H9 (cell line): ENCODE data around the gene HIPK2. TPM values are rescaled to one million over a fixed set of nuclear protein-coding genes. Genes with fewer than 3 reads are reported as not detected.

ENCODE experiments used
- DNase-seq: peaks from one replicate; pipeline ENCODE4 v3.0.0-alpha.2; 2017
- H2AFZ ChIP-seq: one replicate; pipeline ENCODE4 v1.6.1; 2013; ENCODE audit warnings: mild to moderate bottlenecking, low read length, control low read depth, moderate library complexity
- H2AK5ac ChIP-seq: 2 replicates; pipeline ENCODE4 v1.6.1; 2013; ENCODE audit warnings: low read length, control low read depth, mixed read lengths; ENCODE audit not compliant: insufficient read length
- H2BK120ac ChIP-seq: one replicate; pipeline ENCODE4 v1.6.1; 2013; ENCODE audit warnings: low read depth, mild to moderate bottlenecking, low read length, control low read depth, inconsistent platforms; ENCODE audit not compliant: poor library complexity, severe bottlenecking
- H2BK12ac ChIP-seq: 2 replicates; pipeline ENCODE4 v1.6.1; 2013; ENCODE audit warnings: low read length, control low read depth, mixed read lengths, low read depth; ENCODE audit not compliant: insufficient read length
- H2BK15ac ChIP-seq: 2 replicates; pipeline ENCODE4 v1.6.1; 2013; ENCODE audit warnings: low read depth, low read length, control low read depth
- H2BK20ac ChIP-seq: one replicate; pipeline ENCODE4 v1.6.1; 2013; ENCODE audit warnings: low read depth, mild to moderate bottlenecking, low read length, control low read depth, inconsistent platforms; ENCODE audit not compliant: poor library complexity, severe bottlenecking
- H2BK5ac ChIP-seq: 2 replicates; pipeline ENCODE4 v1.6.1; 2013; ENCODE audit warnings: low read length, control low read depth, mixed read lengths; ENCODE audit not compliant: insufficient read length
- H3K14ac ChIP-seq: 2 replicates; pipeline ENCODE4 v1.6.1; 2013; ENCODE audit warnings: low read length, control low read depth; ENCODE audit not compliant: insufficient read depth
- H3K18ac ChIP-seq: 2 replicates; pipeline ENCODE4 v1.6.1; 2013; ENCODE audit warnings: low read depth, mild to moderate bottlenecking, mixed read lengths, low read length, control low read depth; ENCODE audit not compliant: insufficient read length
- H3K23ac ChIP-seq: 2 replicates; pipeline ENCODE4 v1.6.1; 2013; ENCODE audit warnings: low read length, control low read depth, mixed read lengths, low read depth; ENCODE audit not compliant: insufficient read length
- H3K23me2 ChIP-seq: 2 replicates; pipeline ENCODE4 v1.6.1; 2013; ENCODE audit warnings: low read depth, mild to moderate bottlenecking, mixed read lengths, low read length, control low read depth; ENCODE audit not compliant: insufficient read length, poor library complexity, severe bottlenecking
- H3K27ac ChIP-seq: 2 replicates; pipeline ENCODE4 v1.5.1; 2013; ENCODE audit warnings: low read length, control low read depth, mixed read lengths, low read depth; ENCODE audit not compliant: insufficient read length
- H3K27me3 ChIP-seq: 2 replicates; pipeline ENCODE4 v1.6.1; 2013; ENCODE audit warnings: low read length, control low read depth, inconsistent platforms; ENCODE audit not compliant: insufficient read depth
- H3K4ac ChIP-seq: 2 replicates; pipeline ENCODE4 v1.6.1; 2013; ENCODE audit warnings: low read depth, mild to moderate bottlenecking, control low read depth, inconsistent platforms, low read length, moderate library complexity
- H3K4me1 ChIP-seq: 2 replicates; pipeline ENCODE4 v1.6.1; 2013; ENCODE audit warnings: low read length, control low read depth, inconsistent platforms; ENCODE audit not compliant: insufficient read depth
- H3K4me2 ChIP-seq: 2 replicates; pipeline ENCODE4 v1.6.1; 2013; ENCODE audit warnings: low read length, control low read depth, mixed read lengths; ENCODE audit not compliant: insufficient read length, insufficient read depth
- H3K56ac ChIP-seq: 2 replicates; pipeline ENCODE4 v1.6.1; 2013; ENCODE audit warnings: low read depth, mild to moderate bottlenecking, mixed read lengths, low read length, control low read depth; ENCODE audit not compliant: insufficient read length
- H3K79me1 ChIP-seq: 2 replicates; pipeline ENCODE4 v1.6.1; 2013; ENCODE audit warnings: low read depth, mild to moderate bottlenecking, moderate library complexity, low read length, control low read depth, inconsistent platforms; ENCODE audit not compliant: insufficient read depth, poor library complexity, severe bottlenecking
- H3K79me2 ChIP-seq: 2 replicates; pipeline ENCODE4 v1.6.1; 2013; ENCODE audit warnings: low read length, control low read depth, inconsistent platforms; ENCODE audit not compliant: insufficient read depth
- H3K9ac ChIP-seq: 2 replicates; pipeline ENCODE4 v1.6.1; 2013; ENCODE audit warnings: low read length, control low read depth, mixed read lengths; ENCODE audit not compliant: insufficient read length; ENCODE audit errors: extremely low read depth
- H3K9me3 ChIP-seq: one replicate; pipeline ENCODE4 v1.6.1; 2013; ENCODE audit warnings: low read depth, low read length, inconsistent platforms; ENCODE audit not compliant: control insufficient read depth
- H3T11ph ChIP-seq: one replicate; pipeline ENCODE4 v1.6.1; 2013; ENCODE audit warnings: mild to moderate bottlenecking, low read length, control low read depth, inconsistent platforms
- H4K20me1 ChIP-seq: one replicate; pipeline ENCODE4 v1.6.1; 2013; ENCODE audit not compliant: control insufficient read depth, insufficient read length, insufficient read depth
- H4K5ac ChIP-seq: 2 replicates; pipeline ENCODE4 v1.6.1; 2013; ENCODE audit warnings: low read depth, mild to moderate bottlenecking, mixed read lengths, low read length, control low read depth; ENCODE audit not compliant: insufficient read length
- H4K8ac ChIP-seq: replicated peaks from 2 replicates; pipeline ENCODE4 v1.6.1; 2013; ENCODE audit warnings: low read length, control low read depth, mixed read lengths, low read depth; ENCODE audit not compliant: insufficient read length
- H4K91ac ChIP-seq: 2 replicates; pipeline ENCODE4 v1.6.1; 2013; ENCODE audit warnings: low read depth, mild to moderate bottlenecking, moderate library complexity, mixed read lengths, low read length, control low read depth; ENCODE audit not compliant: insufficient read length
- H3K27ac Mint-ChIP-seq, 3 experiments: 2 replicates in 2 of 3; 3 replicates in 1 of 3; pipeline ENCODE4 v1.8.0; 2020 to 2021; ENCODE audit warnings: mixed read lengths in 3 of 3, mild to moderate bottlenecking in 1 of 3, moderate library complexity in 1 of 3
- H3K27me3 Mint-ChIP-seq: 2 replicates; pipeline ENCODE4 v1.8.0; 2021; ENCODE audit warnings: low read depth, mild to moderate bottlenecking, moderate library complexity, mixed read lengths
- H3K36me3 Mint-ChIP-seq, 3 experiments: 2 replicates in 2 of 3; 3 replicates in 1 of 3; pipeline ENCODE4 v1.8.0; 2020 to 2021; ENCODE audit warnings: low read depth in 3 of 3, mixed read lengths in 3 of 3; ENCODE audit not compliant: insufficient read depth in 1 of 3
- H3K4me1 Mint-ChIP-seq, 2 experiments: 2 replicates each; pipeline ENCODE4 v1.8.0; 2020; ENCODE audit warnings: mixed read lengths in 2 of 2
- H3K4me3 Mint-ChIP-seq, 2 experiments: 2 replicates in 1 of 2; 3 replicates in 1 of 2; pipeline ENCODE4 v1.8.0; 2020 to 2021; ENCODE audit warnings: mild to moderate bottlenecking in 2 of 2, mixed read lengths in 2 of 2, moderate library complexity in 1 of 2
- H3K9me3 Mint-ChIP-seq, 2 experiments: 2 replicates in 1 of 2; 3 replicates in 1 of 2; pipeline ENCODE4 v1.8.0; 2020; ENCODE audit warnings: mild to moderate bottlenecking in 2 of 2, mixed read lengths in 2 of 2, moderate library complexity in 1 of 2
- WGBS: extraction: QIAGEN DNeasy Blood & Tissue Kit; methylation state at CpG from one replicate; pipeline ENCODE4 v1.1.7; 2013; ENCODE audit warnings: missing lambda C conversion rate, low lambda C conversion rate, mixed read lengths; ENCODE audit not compliant: insufficient read length; ENCODE audit errors: extremely low coverage; 5-methylcytosine and 5-hydroxymethylcytosine counted together
- total RNA-seq: library from RNA; stranded (reverse); gene quantifications from 2 replicates; pipeline ENCODE4 v1.2.1, GENCODE V29; 2021
- TF ChIP-seq, protein P1 (sequence below): fragments of 200-600 bp; sonication (generic); conservative IDR thresholded peaks from 3 replicates; pipeline ENCODE4 v1.8.0; 2021; ENCODE audit warnings: antibody characterized with exemption, mild to moderate bottlenecking

The HIPK2 gene
- total RNA-seq, 1 experiment from 2014 or later: 21.9 TPM

DNA sequence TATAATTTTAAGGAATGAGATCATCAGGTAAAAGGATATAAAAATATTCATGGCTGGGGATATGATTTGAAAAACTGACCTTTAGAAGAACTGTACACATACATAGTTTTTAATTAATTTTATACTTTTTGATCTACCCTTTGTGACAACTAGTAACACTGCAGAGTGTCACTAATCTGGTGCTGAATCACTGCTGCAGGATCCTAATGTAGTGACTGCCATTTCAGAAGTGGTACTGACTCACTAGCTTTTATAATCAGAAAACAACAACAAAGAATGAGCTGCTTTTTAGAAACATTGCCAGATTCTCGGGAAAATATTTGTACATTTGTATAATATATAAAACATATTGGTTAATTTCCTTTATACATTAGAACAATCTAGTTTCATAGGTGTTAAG, 110.4 kb downstream of the HIPK2 start:
- Histone ChIP-seq H2AK5ac (no peak overlapping the region), H3K27ac (no peak overlapping the region), H2BK15ac (no peak overlapping the region), H3K4me2 (no peak overlapping the region), H3K4me1 (no peaks in the 10 kb centered on the region), H3K14ac (no peak overlapping the region), H3K27me3 (no peaks in the 10 kb centered on the region), H2BK5ac (no peak overlapping the region), H3K56ac (no peak overlapping the region), H2AFZ (no peak overlapping the region), H3K9me3 (no peaks in the 10 kb centered on the region), H2BK12ac (no peak overlapping the region), H4K8ac (no peak overlapping the region), H2BK120ac (no peak overlapping the region), H4K91ac (no peak overlapping the region), H4K20me1 (no peaks in the 10 kb centered on the region), H4K5ac (no peak overlapping the region), H3K18ac (no peak overlapping the region), H3K23me2 (no peaks in the 10 kb centered on the region), H3K79me2 (no peaks in the 10 kb centered on the region), H2BK20ac (no peak overlapping the region), H3K9ac (no peak overlapping the region), H3K79me1 (no peaks in the 10 kb centered on the region), H3K4ac (no peak overlapping the region), H3K23ac (no peak overlapping the region), H3T11ph (no peak overlapping the region)
- Mint-ChIP-seq H3K27me3 (no peaks in the 10 kb centered on the region), H3K4me3 (no peak overlapping the region), H3K36me3 (no peaks in the 10 kb centered on the region; a peak in 2 of 7 replicates), H3K4me1 (peaks cover 0 to 4% of the 10 kb centered on the region in 2 experiments; a peak in 1 of 4 replicates), H3K9me3 (no peaks in the 10 kb centered on the region), H3K27ac (no peak overlapping the region)
- no CpG with 5 or more reads among the region's 1 CpG for WGBS
- TF ChIP-seq, protein P1, sequence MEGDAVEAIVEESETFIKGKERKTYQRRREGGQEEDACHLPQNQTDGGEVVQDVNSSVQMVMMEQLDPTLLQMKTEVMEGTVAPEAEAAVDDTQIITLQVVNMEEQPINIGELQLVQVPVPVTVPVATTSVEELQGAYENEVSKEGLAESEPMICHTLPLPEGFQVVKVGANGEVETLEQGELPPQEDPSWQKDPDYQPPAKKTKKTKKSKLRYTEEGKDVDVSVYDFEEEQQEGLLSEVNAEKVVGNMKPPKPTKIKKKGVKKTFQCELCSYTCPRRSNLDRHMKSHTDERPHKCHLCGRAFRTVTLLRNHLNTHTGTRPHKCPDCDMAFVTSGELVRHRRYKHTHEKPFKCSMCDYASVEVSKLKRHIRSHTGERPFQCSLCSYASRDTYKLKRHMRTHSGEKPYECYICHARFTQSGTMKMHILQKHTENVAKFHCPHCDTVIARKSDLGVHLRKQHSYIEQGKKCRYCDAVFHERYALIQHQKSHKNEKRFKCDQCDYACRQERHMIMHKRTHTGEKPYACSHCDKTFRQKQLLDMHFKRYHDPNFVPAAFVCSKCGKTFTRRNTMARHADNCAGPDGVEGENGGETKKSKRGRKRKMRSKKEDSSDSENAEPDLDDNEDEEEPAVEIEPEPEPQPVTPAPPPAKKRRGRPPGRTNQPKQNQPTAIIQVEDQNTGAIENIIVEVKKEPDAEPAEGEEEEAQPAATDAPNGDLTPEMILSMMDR: no peak
- no peak for DNase-seq
